OCI-LY3 (cell line): Measurements from ENCODE around the gene MAP7D3.

ENCODE experiments used
- EZH2phosphoT487 ChIP-seq: fragments of 200-600 bp; shearing (Covaris generic); IDR thresholded peaks from 2 replicates; pipeline ENCODE4 v1.6.1; 2018; ENCODE audit warnings: antibody characterized with exemption, mixed run types, low read depth
- TF ChIP-seq, protein P1 (sequence below): fragments of 200-600, 300-600 bp; sonication (generic); IDR thresholded peaks from 2 replicates; pipeline ENCODE4 v1.5.1; 2014; ENCODE audit warnings: antibody characterized with exemption, low read length, low read depth

DNA sequence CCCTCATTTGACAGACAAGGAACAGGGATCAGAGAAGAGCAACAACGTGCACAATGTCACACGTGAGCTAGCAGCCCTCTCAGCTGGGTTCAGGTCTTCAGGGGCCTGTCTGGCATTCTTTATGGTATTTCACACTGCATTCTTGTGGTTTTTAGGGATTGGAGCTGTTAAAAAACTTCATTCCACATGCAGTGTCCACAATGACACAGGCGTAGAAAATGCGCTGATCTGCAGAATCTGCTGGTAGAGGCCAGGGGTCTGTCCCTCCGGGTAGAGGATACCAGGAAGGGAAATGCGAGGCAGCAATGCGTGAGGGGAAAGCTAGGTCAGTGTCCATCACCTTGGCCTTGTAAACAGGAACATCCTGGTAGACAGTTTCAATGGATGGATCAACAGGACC is 36.6 kb downstream of the MAP7D3 start:
- TF ChIP-seq EZH2phosphoT487 = no peak
- TF ChIP-seq, protein P1, sequence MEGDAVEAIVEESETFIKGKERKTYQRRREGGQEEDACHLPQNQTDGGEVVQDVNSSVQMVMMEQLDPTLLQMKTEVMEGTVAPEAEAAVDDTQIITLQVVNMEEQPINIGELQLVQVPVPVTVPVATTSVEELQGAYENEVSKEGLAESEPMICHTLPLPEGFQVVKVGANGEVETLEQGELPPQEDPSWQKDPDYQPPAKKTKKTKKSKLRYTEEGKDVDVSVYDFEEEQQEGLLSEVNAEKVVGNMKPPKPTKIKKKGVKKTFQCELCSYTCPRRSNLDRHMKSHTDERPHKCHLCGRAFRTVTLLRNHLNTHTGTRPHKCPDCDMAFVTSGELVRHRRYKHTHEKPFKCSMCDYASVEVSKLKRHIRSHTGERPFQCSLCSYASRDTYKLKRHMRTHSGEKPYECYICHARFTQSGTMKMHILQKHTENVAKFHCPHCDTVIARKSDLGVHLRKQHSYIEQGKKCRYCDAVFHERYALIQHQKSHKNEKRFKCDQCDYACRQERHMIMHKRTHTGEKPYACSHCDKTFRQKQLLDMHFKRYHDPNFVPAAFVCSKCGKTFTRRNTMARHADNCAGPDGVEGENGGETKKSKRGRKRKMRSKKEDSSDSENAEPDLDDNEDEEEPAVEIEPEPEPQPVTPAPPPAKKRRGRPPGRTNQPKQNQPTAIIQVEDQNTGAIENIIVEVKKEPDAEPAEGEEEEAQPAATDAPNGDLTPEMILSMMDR = no peak
